HEK293T (cell line): ENCODE results near the gene DCP1A.

Source experiments
- ARNT ChIP-seq: fragments of 450-650 bp; IDR thresholded peaks from 2 replicates; pipeline ENCODE4 v1.6.1; 2017; ENCODE audit warnings: mild to moderate bottlenecking
- ELF4 ChIP-seq: fragments of 450-650 bp; IDR thresholded peaks from 2 replicates; pipeline ENCODE4 v1.6.1; 2017; ENCODE audit warnings: antibody characterized with exemption
- FOXM1 ChIP-seq: fragments of 450-650 bp; IDR thresholded peaks from 2 replicates; pipeline ENCODE4 v1.6.1; 2017; ENCODE audit warnings: mild to moderate bottlenecking, borderline replicate concordance
- LEF1 ChIP-seq: fragments of 450-650 bp; IDR thresholded peaks from 2 replicates; pipeline ENCODE4 v1.6.1; 2017; ENCODE audit warnings: mild to moderate bottlenecking, borderline replicate concordance
- SP1 ChIP-seq: fragments of 450-650 bp; IDR thresholded peaks from 2 replicates; pipeline ENCODE4 v1.6.1; 2017

DNA sequence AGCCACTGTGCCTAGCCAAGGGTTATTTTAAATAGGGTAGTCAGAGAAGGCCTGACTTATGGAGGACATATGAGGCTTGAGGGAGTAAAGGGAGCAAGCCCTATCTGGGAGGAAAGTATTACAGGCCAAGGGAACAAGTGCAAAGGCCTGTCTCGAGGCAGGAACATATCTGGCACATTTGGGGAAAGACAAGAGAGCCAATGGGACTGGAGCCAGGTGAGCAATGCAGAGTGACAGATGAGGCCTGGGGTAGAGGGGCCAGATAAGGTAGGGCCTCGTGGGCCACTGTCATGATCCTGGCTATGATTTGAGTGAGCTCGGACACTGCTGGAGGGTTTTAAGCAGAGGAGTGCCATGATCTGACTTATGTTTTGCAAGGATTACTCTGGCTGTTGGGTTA lies 43.8 kb downstream of the DCP1A start:
- TF ChIP-seq ELF4 (no peak), FOXM1 (no peak), SP1 (no peak), ARNT (no peak), LEF1 (no peak)
